Measurements from ENCODE around the gene CIAPIN1. TPM values are rescaled to one million over a fixed set of nuclear protein-coding genes. Genes with fewer than 3 reads are reported as not detected.

The CIAPIN1 gene
- total RNA-seq, 4 donors from 2014 or later, result 19.1 to 32.4 (median 25.8) TPM

GRCh38 chr16:57475711-57476339, 28.6 kb upstream of the CIAPIN1 start:
- TF ChIP-seq POLR2AphosphoS5 (IDR thresholded peaks at IDR 0.05) (no peak), CTCF (IDR thresholded peaks at IDR 0.05) (peak in 3 of 4 experiments; percentile 30 to 57 (median 47))
- peaks cover 0 to 50% of the 10 kb centered on the region in 2 donors for H3K36me3 ChIP-seq
- peak overlapping the region in 3 of 4 donors; percentile 6 to 29 (median 9) for H3K27ac ChIP-seq
- H3K4me1 ChIP-seq, result peaks cover 0 to 59% (median 25%) of the 10 kb centered on the region in 3 donors
- no peaks in the 10 kb centered on the region for H3K27me3 ChIP-seq
- H3K9me3 ChIP-seq, result no peaks in the 10 kb centered on the region
- ATAC-seq, result no peak
- no peak overlapping the region for H3K4me3 ChIP-seq
- WGBS, 2 donors (ENCODE audit: low coverage in 1 of 2), result 0% methylated on average over 1 of the region's 12 CpGs; no CpG with 5 or more reads in 1 of the 2 donors

GRCh38 chr16:57474671-57475661, 27.8 kb upstream of the CIAPIN1 start:
- peak overlapping the region in 1 of 4 donors; percentile 6 for H3K27ac ChIP-seq
- H3K4me3 ChIP-seq, result no peak overlapping the region
- ATAC-seq, result no peak
- 66 to 96% methylated on average over 5 to 10 of the region's 30 CpGs for WGBS, 2 donors (ENCODE audit: low coverage in 1 of 2)
- H3K4me1 ChIP-seq, result peaks cover 0 to 59% (median 20%) of the 10 kb centered on the region in 3 donors
- H3K9me3 ChIP-seq, result no peaks in the 10 kb centered on the region
- TF ChIP-seq POLR2AphosphoS5 (IDR thresholded peaks at IDR 0.05) (no peak), EP300 (IDR thresholded peaks at IDR 0.05) (no peak), POLR2A (IDR thresholded peaks at IDR 0.05) (no peak)
- peaks cover 0 to 58% of the 10 kb centered on the region in 2 donors for H3K36me3 ChIP-seq
- H3K27me3 ChIP-seq, result no peaks in the 10 kb centered on the region

- Histone ChIP-seq H3K4me1 (peaks cover 0 to 51% (median 19%) of the 10 kb centered on the region in 3 donors), H3K27me3 (no peaks in the 10 kb centered on the region), H3K27ac (no peak overlapping the region), H3K9me3 (no peaks in the 10 kb centered on the region), H3K4me3 (no peak overlapping the region), H3K36me3 (peaks cover 0 to 69% of the 10 kb centered on the region in 2 donors)
- TF ChIP-seq CTCF (IDR thresholded peaks at IDR 0.05), result no peak
- TF ChIP-seq EP300 (IDR thresholded peaks at IDR 0.05), result no peak
- no peak for TF ChIP-seq POLR2AphosphoS5 (IDR thresholded peaks at IDR 0.05)
- no peak for TF ChIP-seq POLR2A (IDR thresholded peaks at IDR 0.05)
- WGBS, 2 donors (ENCODE audit: low coverage in 1 of 2), result 56 to 87% methylated on average over 3 of the region's 8 CpGs
- no peak for ATAC-seq
These were observed 26.7 kb upstream of the CIAPIN1 start for GRCh38 chr16:57473906-57474305.

- Histone ChIP-seq H3K27me3 (no peaks in the 10 kb centered on the region), H3K36me3 (peaks cover 0 to 75% of the 10 kb centered on the region in 2 donors), H3K9me3 (no peaks in the 10 kb centered on the region), H3K4me1 (peaks cover 0 to 45% (median 19%) of the 10 kb centered on the region in 3 donors), H3K4me3 (no peak overlapping the region), H3K27ac (no peak overlapping the region)
- ATAC-seq, result no peak
- TF ChIP-seq CTCF (IDR thresholded peaks at IDR 0.05) (no peak), POLR2A (IDR thresholded peaks at IDR 0.05) (no peak), EP300 (IDR thresholded peaks at IDR 0.05) (no peak), POLR2AphosphoS5 (IDR thresholded peaks at IDR 0.05) (no peak)
- WGBS, 2 donors (ENCODE audit: low coverage in 1 of 2), result 80 to 86% methylated on average over 2 to 5 of the region's 14 CpGs
These were observed 26.1 kb upstream of the CIAPIN1 start for GRCh38 chr16:57473176-57473840.

GRCh38 chr16:57472665-57473060, 25.5 kb upstream of the CIAPIN1 start:
- WGBS, 2 donors (ENCODE audit: low coverage in 1 of 2), result 60% methylated on average over 1 of the region's 4 CpGs; no CpG with 5 or more reads in 1 of the 2 donors
- no peaks in the 10 kb centered on the region for H3K9me3 ChIP-seq
- no peak for ATAC-seq
- peaks cover 0 to 78% of the 10 kb centered on the region in 2 donors for H3K36me3 ChIP-seq
- H3K4me3 ChIP-seq, result no peak overlapping the region
- TF ChIP-seq POLR2A (IDR thresholded peaks at IDR 0.05), result no peak
- H3K27ac ChIP-seq, result no peak overlapping the region
- no peaks in the 10 kb centered on the region for H3K27me3 ChIP-seq
- H3K4me1 ChIP-seq, result peaks cover 0 to 39% (median 13%) of the 10 kb centered on the region in 3 donors
